Astrocyte of the cerebellum (primary cell): ENCODE results near the gene MYO7B.

Experiments used
- DNase-seq: peaks from one replicate; pipeline ENCODE4 v3.0.0-alpha.2; 2011; ENCODE audit warnings: low read depth
- H3K4me3 ChIP-seq: 2 replicates; pipeline ENCODE4 v1.5.1; 2011; ENCODE audit warnings: mild to moderate bottlenecking, low read depth, low read length, moderate library complexity
- CTCF ChIP-seq: IDR thresholded peaks from 2 replicates; pipeline ENCODE4 v1.5.1; 2012; ENCODE audit warnings: low read length, low read depth, moderate library complexity, mild to moderate bottlenecking; ENCODE audit errors: missing control alignments
- in situ Hi-C: cut with HindIII; loops from 2 replicates; pipeline ENCODE4 v1.10.0; 2017; ENCODE audit warnings: low sequenced_read_pairs

MYO7B gene

DNA sequence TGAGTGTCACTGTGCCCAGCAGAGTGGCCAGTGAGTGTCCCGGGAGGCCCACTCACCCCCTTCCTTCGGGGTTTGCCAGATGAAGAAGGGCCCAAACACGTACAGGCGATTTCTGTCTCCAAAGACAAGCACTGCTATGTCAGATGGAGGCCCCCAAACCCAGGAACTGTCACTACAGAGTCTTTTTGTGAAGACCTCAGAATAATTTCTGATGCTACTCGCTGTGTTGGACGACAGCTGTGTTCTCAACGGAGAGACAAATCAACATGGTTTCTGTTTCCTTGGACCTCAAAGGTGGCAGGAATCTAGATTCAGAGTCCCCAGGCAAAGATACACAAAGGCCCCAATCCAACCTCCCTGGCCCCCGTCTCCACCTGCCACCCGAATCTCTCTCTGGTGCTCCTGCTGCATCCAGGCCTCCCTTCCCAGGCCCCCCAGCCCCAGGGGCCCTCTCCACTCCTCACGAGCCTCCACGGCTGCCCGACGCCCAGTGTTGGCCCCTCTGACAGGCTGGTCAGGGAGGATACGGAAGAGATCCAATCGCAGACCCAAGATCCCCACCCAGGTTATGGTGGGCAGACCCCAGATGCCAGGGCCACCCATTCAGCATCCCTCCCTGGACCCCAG, 108.1 kb downstream of the MYO7B start:
- no peak overlapping the region for H3K4me3 ChIP-seq
- in situ Hi-C loops = no loop called here
- TF ChIP-seq CTCF = no peak
- no peak for DNase-seq

- H3K4me3 ChIP-seq = no peak overlapping the region
- in situ Hi-C loops = no loop called here
- TF ChIP-seq CTCF = no peak
- no peak for DNase-seq
These were observed 108.9 kb downstream of the MYO7B start for GRCh38 chr2:127644066-127645025.

GRCh38 chr2:127645026-127645394, 109.5 kb downstream of the MYO7B start:
- DNase-seq = no peak
- TF ChIP-seq CTCF = no peak
- no peak overlapping the region for H3K4me3 ChIP-seq
- in situ Hi-C loops = no loop called here

DNA sequence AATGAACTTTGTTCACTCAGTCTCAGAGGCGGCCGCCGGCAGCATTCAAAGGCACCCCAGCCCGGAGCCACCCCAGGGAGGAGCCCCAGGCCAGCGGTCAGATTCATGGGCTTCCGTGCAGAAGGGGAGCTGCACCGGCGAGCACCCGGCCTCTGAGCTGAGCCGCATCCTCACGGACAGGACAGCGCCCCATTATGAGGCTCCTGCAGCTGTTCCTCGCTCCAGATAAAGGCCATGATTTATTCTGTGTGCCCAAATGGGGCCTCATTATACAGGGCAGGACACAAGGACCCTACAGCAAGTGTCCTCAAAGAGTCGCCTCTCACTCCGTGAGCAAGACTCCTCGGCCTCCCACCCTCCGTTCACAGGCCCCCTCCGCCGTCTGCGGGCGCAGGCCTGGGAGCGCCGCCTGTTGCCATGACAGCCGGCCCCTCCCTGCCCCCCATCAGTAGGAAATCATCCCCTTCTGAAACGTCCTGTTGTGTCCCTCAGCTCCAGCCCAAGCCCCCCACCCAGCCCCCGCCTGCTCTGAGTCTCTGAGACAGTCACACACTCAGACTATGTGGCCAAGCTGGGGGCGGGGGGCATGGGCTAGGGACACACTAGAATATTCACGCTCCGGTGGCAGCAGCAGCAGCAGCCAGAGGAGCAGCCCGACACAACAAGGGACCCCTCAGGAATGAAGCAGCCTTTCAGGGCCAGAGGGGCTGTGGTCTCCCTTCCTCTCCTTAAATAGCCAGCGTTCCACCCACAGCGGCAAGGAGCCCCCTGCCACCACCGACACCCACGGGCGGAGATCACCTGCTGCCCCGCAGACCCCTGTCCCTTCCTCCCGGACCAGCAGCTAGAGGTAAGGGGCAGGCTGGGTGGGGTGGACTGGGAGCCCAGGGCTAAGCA, 110.2 kb downstream of the MYO7B start, which contains the start of gene GPR17:
GPR17 (plus strand) TSS at position 759 of the 897 bp plus-strand sequence. CDS start 4,583 bp downstream, outside the sequence.
- in situ Hi-C loops = no loop called here
- no peak for DNase-seq
- H3K4me3 ChIP-seq = no peak within 1 kb of the TSS
- TF ChIP-seq CTCF = no peak

DNA sequence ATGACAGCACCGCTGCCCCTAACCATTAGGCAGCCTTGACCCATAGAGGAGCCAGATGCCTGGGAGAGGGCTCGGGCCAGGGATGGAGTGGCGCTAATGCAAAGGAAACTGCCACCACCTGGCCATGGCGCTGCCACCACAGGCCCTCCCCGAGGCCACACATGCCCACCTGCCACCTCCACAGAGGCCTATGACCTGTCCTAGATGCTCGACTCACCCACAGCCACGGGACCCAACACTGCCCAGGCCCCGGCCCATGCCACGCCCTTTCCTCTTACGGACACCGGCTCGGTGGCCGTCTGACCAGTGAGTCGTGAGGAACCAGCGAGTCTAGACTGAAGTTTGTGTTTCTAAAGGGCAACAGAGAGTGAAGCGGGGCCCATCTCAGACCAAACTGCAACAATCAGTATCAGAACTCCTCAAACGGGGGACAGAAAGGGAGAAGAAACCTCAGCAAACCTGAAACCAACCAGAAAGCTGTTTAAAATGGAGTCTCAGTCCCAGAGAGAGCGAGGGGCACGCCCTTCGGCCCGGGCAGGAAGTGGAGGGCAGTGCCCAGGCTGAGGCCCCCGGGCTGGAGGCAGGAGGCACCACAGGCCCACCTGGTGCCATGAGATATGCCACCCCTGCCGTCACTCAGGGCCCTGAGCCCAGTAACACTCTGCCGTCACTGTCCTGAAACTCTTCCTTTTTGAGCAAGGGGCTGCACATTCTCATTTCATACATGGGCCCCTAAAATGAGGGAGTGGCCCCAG, 111.2 kb downstream of the MYO7B start:
- no peak overlapping the region for H3K4me3 ChIP-seq
- in situ Hi-C loops = no loop called here
- no peak for TF ChIP-seq CTCF
- DNase-seq = no peak
